Endothelial cell of umbilical vein (primary cell): ENCODE results near the gene FLRT2. TPM values are rescaled to one million over a fixed set of nuclear protein-coding genes. Genes with fewer than 3 reads are reported as not detected.

ENCODE experiments used
- BruUV-seq: library from RNA; stranded (reverse); fragments of 400-500 nt; replicated peaks from 2 replicates; lab custom pipeline; 2021; lab: Mats Ljungman, UMichigan
- CTCF ChIA-PET: fragments of 300-600, 350-600 bp; sonication (Branson Sonifier 250); formaldehyde crosslinking; loops from one replicate; lab custom pipeline; 2021; ENCODE audit warnings: antibody characterized with exemption, inconsistent platforms; lab: Charles Lee
- POLR2A ChIA-PET: fragments of 300-600, 350-600 bp; sonication (Branson Sonifier 250); formaldehyde crosslinking; loops from one replicate; lab custom pipeline; 2021; ENCODE audit warnings: antibody characterized with exemption, inconsistent platforms; lab: Charles Lee
- DNase-seq: peaks from one replicate; pipeline ENCODE4 v3.0.0-alpha.2; 2011; ENCODE audit warnings: low read depth, low spot score
- FAIRE-seq: peaks from 2 replicates; lab custom pipeline; 2011; peaks lifted over from hg19 to GRCh38; lab: Jason Lieb, UNC
- H2AFZ ChIP-seq: 2 replicates; pipeline ENCODE4 v1.6.0; 2012; ENCODE audit warnings: low read depth, low read length, control low read depth, inconsistent platforms
- H3K27ac ChIP-seq: 2 replicates; pipeline ENCODE4 v1.5.1; 2011; ENCODE audit warnings: low read depth, mild to moderate bottlenecking, control low read depth, low read length, moderate library complexity; ENCODE audit not compliant: insufficient read depth
- H3K27me3 ChIP-seq, 2 experiments: 2 replicates each; pipeline versions ENCODE4 v1.6.0 to v1.6.1; 2011; ENCODE audit warnings: low read length in 2 of 2, mixed read lengths in 1 of 2; ENCODE audit not compliant: control insufficient read depth in 2 of 2, insufficient read depth in 2 of 2
- H3K36me3 ChIP-seq, 2 experiments: 2 replicates in 1 of 2; 3 replicates in 1 of 2; pipeline ENCODE4 v1.5.1; 2011; ENCODE audit warnings: low read length in 2 of 2, mild to moderate bottlenecking in 1 of 2, moderate library complexity in 1 of 2; ENCODE audit not compliant: control insufficient read depth in 2 of 2, insufficient read depth in 2 of 2; ENCODE audit errors: extremely low read depth in 1 of 2
- H3K4me1 ChIP-seq: 3 replicates; pipeline ENCODE4 v1.5.1; 2011; ENCODE audit warnings: mild to moderate bottlenecking, low read length; ENCODE audit not compliant: control insufficient read depth, insufficient read depth; ENCODE audit errors: extremely low read depth
- H3K4me2 ChIP-seq: 2 replicates; pipeline ENCODE4 v1.6.1; 2011; ENCODE audit warnings: low read length, control low read depth, mixed read lengths; ENCODE audit not compliant: insufficient read depth
- H3K4me3 ChIP-seq, 3 experiments: fragments of 200-600 bp in 1 of 3; sonication (generic), shearing (Covaris generic) in 1 of 3; replicated peaks in 1 of 3; 2 replicates each; pipeline ENCODE4 v1.5.1; 2011 to 2016; ENCODE audit warnings: control low read depth in 3 of 3, low read length in 3 of 3, mild to moderate bottlenecking in 2 of 3, inconsistent platforms in 1 of 3, low read depth in 1 of 3, moderate library complexity in 1 of 3; ENCODE audit not compliant: insufficient read depth in 1 of 3
- H3K79me2 ChIP-seq: 2 replicates; pipeline ENCODE4 v1.6.0; 2012; ENCODE audit warnings: low read length, inconsistent platforms; ENCODE audit not compliant: control insufficient read depth, insufficient read depth
- H3K9ac ChIP-seq: replicated peaks from 2 replicates; pipeline ENCODE3; 2011; ENCODE audit warnings: low read length, control low read depth; ENCODE audit not compliant: insufficient read depth; ENCODE audit errors: extremely low read depth
- H3K9me1 ChIP-seq: replicated peaks from 3 replicates; pipeline ENCODE4 v1.6.0; 2011; ENCODE audit warnings: mild to moderate bottlenecking, low read length; ENCODE audit not compliant: control insufficient read depth, insufficient read depth; ENCODE audit errors: extremely low read depth
- H3K9me3 ChIP-seq: replicated peaks from 2 replicates; pipeline ENCODE4 v1.5.1; 2012; ENCODE audit warnings: low read length, inconsistent platforms; ENCODE audit not compliant: control insufficient read depth, insufficient read depth
- H4K20me1 ChIP-seq: replicated peaks from 2 replicates; pipeline ENCODE3; 2011; ENCODE audit warnings: mild to moderate bottlenecking, low read length; ENCODE audit not compliant: control insufficient read depth, insufficient read depth; ENCODE audit errors: extremely low read depth
- CTCF ChIP-seq, 2 donors: IDR thresholded peaks; 1 replicate in 1 of 2; 2 replicates in 1 of 2; pipeline ENCODE4 v1.5.1; 2011; ENCODE audit warnings: low read length in 2 of 2, mild to moderate bottlenecking in 2 of 2, moderate library complexity in 2 of 2, control low read depth in 1 of 2, inconsistent platforms in 1 of 2, low read depth in 1 of 2; ENCODE audit not compliant: insufficient read depth in 1 of 2; ENCODE audit errors: extremely low read depth in 1 of 2
- EZH2 ChIP-seq: IDR thresholded peaks from 2 replicates; pipeline ENCODE4 v1.6.1; 2012; ENCODE audit warnings: borderline replicate concordance, low read depth, mild to moderate bottlenecking, moderate library complexity, low read length, inconsistent platforms; ENCODE audit not compliant: severe bottlenecking
- FOS ChIP-seq: IDR thresholded peaks from 2 replicates; pipeline ENCODE4 v1.6.1; 2011; ENCODE audit warnings: mild to moderate bottlenecking, low read length, moderate library complexity, borderline replicate concordance; ENCODE audit not compliant: insufficient read depth
- GATA2 ChIP-seq: IDR thresholded peaks from 2 replicates; pipeline ENCODE4 v1.7.0; 2011; ENCODE audit warnings: low read depth, mild to moderate bottlenecking, moderate library complexity, mixed read lengths, low read length; ENCODE audit not compliant: insufficient read length, insufficient read depth
- JUN ChIP-seq: IDR thresholded peaks from 2 replicates; pipeline ENCODE4 v1.6.1; 2011; ENCODE audit warnings: borderline replicate concordance, low read depth; ENCODE audit not compliant: insufficient read length, insufficient read depth
- MAX ChIP-seq: IDR thresholded peaks from 2 replicates; pipeline ENCODE4 v1.6.1; 2011; ENCODE audit not compliant: insufficient read depth, insufficient read length
- MYC ChIP-seq: IDR thresholded peaks from one replicate; pipeline ENCODE4 v1.6.1; 2011; ENCODE audit warnings: mild to moderate bottlenecking, low read depth, low read length
- POLR2A ChIP-seq: IDR thresholded peaks from 2 replicates; pipeline ENCODE4 v1.6.1; 2012; ENCODE audit warnings: low read depth, mild to moderate bottlenecking, control low read depth, low read length
- POLR2AphosphoS5 ChIP-seq: IDR thresholded peaks from 2 replicates; pipeline ENCODE4 v1.6.1; 2012; ENCODE audit warnings: low read depth, mild to moderate bottlenecking, control low read depth, low read length, moderate library complexity; ENCODE audit not compliant: insufficient read depth
- dilution Hi-C: fragments of 300-500 bp; cut with MboI; formaldehyde crosslinking; loops from one replicate; pipeline ENCODE4 v1.15.0; 2019; ENCODE audit warnings: low sequenced_read_pairs; ENCODE audit not compliant: extremely low pct_ligation_motif_present
- intact Hi-C: fragments of 100-400 bp; cut with micrococcal nuclease; formaldehyde crosslinking; loops from one replicate; pipeline ENCODE4 v1.10.0; 2022
- polyA plus RNA-seq, 4 experiments: library from polyadenylated mRNA; depleted of rRNA in 3 of 4; stranded (reverse) in 3 of 4; unstranded in 1 of 4; fragments of >200 nt; gene quantifications; 2 replicates each; pipeline versions ENCODE4 v1.2.1 to v1.2.3, GENCODE V29; 2011 to 2012; ENCODE audit warnings: missing spikeins in 1 of 4
- total RNA-seq: library from RNA; stranded (reverse); gene quantifications from 2 replicates; pipeline ENCODE4 v1.2.3, GENCODE V29; 2021

The FLRT2 gene
- total and polyA plus RNA-seq, 2 donors (not counting 3 experiments of a cell fraction or from before 2014, with no cell fraction given), result 202 to 229 TPM

GRCh38 chr14:85625925-85626585, 96.1 kb downstream of the FLRT2 start:
- TF ChIP-seq FOS (no peak), MYC (no peak), EZH2 (no peak), CTCF (IDR thresholded peaks at IDR 0.05; ENCODE audit: extremely low read depth in 1 of 2, insufficient read depth in 1 of 2, low read depth in 1 of 2, low read length in 2 of 2) (no peak), JUN (no peak), MAX (no peak), POLR2A (no peak), GATA2 (no peak), POLR2AphosphoS5 (no peak)
- Histone ChIP-seq H3K9me1 (no peaks in the 10 kb centered on the region), H3K9ac (no peak overlapping the region), H2AFZ (no peak overlapping the region), H3K4me2 (no peak overlapping the region), H3K4me3 (no peak overlapping the region), H3K9me3 (no peaks in the 10 kb centered on the region), H3K36me3 (peaks cover 18 to 39% of the 10 kb centered on the region in 2 experiments), H3K27ac (no peak overlapping the region), H3K4me1 (no peaks in the 10 kb centered on the region), H4K20me1 (no peaks in the 10 kb centered on the region), H3K79me2 (no peaks in the 10 kb centered on the region), H3K27me3 (no peaks in the 10 kb centered on the region)
- no TSS peak for BruUV-seq
- dilution Hi-C loops, result no loop called here
- POLR2A ChIA-PET, result no interaction called here
- DNase-seq, result no peak
- intact Hi-C loops, result no loop called here
- FAIRE-seq, result no peak
- CTCF ChIA-PET, result no interaction called here
